ENCODE data around the gene SLC8A2.

The SLC8A2 gene

GRCh38 chr19:47503826-47504150 lies 32.1 kb upstream of the SLC8A2 start:
- DNase-seq (ENCODE audit: low spot score): no peak

GRCh38 chr19:47503130-47503825 lies 31.6 kb upstream of the SLC8A2 start:
- DNase-seq (ENCODE audit: low spot score): no peak

GRCh38 chr19:47499863-47500830 lies 28.5 kb upstream of the SLC8A2 start:
- no peak for DNase-seq (ENCODE audit: low spot score)

- DNase-seq (ENCODE audit: low spot score): no peak
These were observed 27.7 kb upstream of the SLC8A2 start for GRCh38 chr19:47499371-47499770.

- DNase-seq (ENCODE audit: low spot score): no peak
These were observed 26.9 kb upstream of the SLC8A2 start for GRCh38 chr19:47498561-47498960.

GRCh38 chr19:47497821-47498520 lies 26.3 kb upstream of the SLC8A2 start:
- DNase-seq (ENCODE audit: low spot score): no peak

- DNase-seq (ENCODE audit: low spot score): no peak
These were observed 25.5 kb upstream of the SLC8A2 start for GRCh38 chr19:47497050-47497766.

GRCh38 chr19:47495478-47496372 lies 24.0 kb upstream of the SLC8A2 start:
- DNase-seq (ENCODE audit: low spot score): no peak

GRCh38 chr19:47494729-47495128 lies 23.0 kb upstream of the SLC8A2 start:
- no peak for DNase-seq (ENCODE audit: low spot score)

GRCh38 chr19:47494211-47494547 lies 22.5 kb upstream of the SLC8A2 start:
- DNase-seq (ENCODE audit: low spot score): no peak

GRCh38 chr19:47493378-47494210 lies 21.9 kb upstream of the SLC8A2 start:
- no peak for DNase-seq (ENCODE audit: low spot score)

- DNase-seq (ENCODE audit: low spot score): no peak
These were observed 21.1 kb upstream of the SLC8A2 start for GRCh38 chr19:47492571-47493377.

- DNase-seq (ENCODE audit: low spot score): no peak
These were observed 20.4 kb upstream of the SLC8A2 start for GRCh38 chr19:47492137-47492533.

GRCh38 chr19:47491358-47492136 lies 19.9 kb upstream of the SLC8A2 start:
- no peak for DNase-seq (ENCODE audit: low spot score)

GRCh38 chr19:47490847-47491246 lies 19.2 kb upstream of the SLC8A2 start:
- DNase-seq (ENCODE audit: low spot score): no peak

- DNase-seq (ENCODE audit: low spot score): no peak
These were observed 18.3 kb upstream of the SLC8A2 start for GRCh38 chr19:47490031-47490430.

- DNase-seq (ENCODE audit: low spot score): no peak
These were observed 17.6 kb upstream of the SLC8A2 start for GRCh38 chr19:47489072-47489914.
